ENCODE results near the gene SLC1A3.

DNA sequence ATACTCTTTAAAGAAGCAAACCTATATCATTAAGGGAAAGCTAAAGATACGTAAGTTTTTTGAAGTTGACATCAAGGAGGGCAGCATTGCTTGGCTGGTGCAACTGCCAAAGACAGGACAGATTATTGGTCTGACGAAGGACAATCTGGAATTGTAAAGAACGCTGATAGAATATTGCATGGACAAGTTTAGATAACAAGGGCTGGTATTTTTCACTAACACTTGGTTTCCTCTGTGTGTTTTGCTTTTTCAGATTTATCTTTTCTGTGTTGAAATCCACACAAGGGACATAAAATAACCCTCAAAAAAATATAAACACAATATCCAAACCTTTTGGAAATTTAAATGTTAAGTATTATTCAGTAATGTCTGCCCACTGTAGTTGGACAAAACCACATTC, 39.7 kb downstream of the SLC1A3 start:
- TF ChIP-seq, protein P1, sequence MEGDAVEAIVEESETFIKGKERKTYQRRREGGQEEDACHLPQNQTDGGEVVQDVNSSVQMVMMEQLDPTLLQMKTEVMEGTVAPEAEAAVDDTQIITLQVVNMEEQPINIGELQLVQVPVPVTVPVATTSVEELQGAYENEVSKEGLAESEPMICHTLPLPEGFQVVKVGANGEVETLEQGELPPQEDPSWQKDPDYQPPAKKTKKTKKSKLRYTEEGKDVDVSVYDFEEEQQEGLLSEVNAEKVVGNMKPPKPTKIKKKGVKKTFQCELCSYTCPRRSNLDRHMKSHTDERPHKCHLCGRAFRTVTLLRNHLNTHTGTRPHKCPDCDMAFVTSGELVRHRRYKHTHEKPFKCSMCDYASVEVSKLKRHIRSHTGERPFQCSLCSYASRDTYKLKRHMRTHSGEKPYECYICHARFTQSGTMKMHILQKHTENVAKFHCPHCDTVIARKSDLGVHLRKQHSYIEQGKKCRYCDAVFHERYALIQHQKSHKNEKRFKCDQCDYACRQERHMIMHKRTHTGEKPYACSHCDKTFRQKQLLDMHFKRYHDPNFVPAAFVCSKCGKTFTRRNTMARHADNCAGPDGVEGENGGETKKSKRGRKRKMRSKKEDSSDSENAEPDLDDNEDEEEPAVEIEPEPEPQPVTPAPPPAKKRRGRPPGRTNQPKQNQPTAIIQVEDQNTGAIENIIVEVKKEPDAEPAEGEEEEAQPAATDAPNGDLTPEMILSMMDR (IDR thresholded peaks at IDR 0.05), result no peak
- no peak for TF ChIP-seq POLR2A (IDR thresholded peaks at IDR 0.05)

Data from heart left ventricle (tissue), 13 donors.